HG02970 (cell line): ENCODE data around the gene ZNF346.

ENCODE experiments used
- ATAC-seq: cut with Tn5 transposase; IDR thresholded peaks from one replicate; pipeline ENCODE4 v1.9.1; 2021; ENCODE audit warnings: mild to moderate bottlenecking, moderate library complexity, moderate number of reproducible peaks; ENCODE audit not compliant: unreplicated experiment, low FRiP score

ZNF346 gene

GRCh38 chr5:177064500-177065277 lies 42.2 kb downstream of the ZNF346 start:
- no peak for ATAC-seq

GRCh38 chr5:177065491-177065890 lies 43.0 kb downstream of the ZNF346 start:
- ATAC-seq = no peak

- ATAC-seq = no peak
Measured at GRCh38 chr5:177066224-177066623, 43.7 kb downstream of the ZNF346 start.

GRCh38 chr5:177067503-177067902 lies 45.0 kb downstream of the ZNF346 start:
- no peak for ATAC-seq

- no peak for ATAC-seq
Measured at GRCh38 chr5:177070536-177071191, 48.2 kb downstream of the ZNF346 start.

- no peak for ATAC-seq
Measured at GRCh38 chr5:177071666-177072385, 49.3 kb downstream of the ZNF346 start.

GRCh38 chr5:177077335-177077734 lies 54.8 kb downstream of the ZNF346 start:
- no peak for ATAC-seq

DNA sequence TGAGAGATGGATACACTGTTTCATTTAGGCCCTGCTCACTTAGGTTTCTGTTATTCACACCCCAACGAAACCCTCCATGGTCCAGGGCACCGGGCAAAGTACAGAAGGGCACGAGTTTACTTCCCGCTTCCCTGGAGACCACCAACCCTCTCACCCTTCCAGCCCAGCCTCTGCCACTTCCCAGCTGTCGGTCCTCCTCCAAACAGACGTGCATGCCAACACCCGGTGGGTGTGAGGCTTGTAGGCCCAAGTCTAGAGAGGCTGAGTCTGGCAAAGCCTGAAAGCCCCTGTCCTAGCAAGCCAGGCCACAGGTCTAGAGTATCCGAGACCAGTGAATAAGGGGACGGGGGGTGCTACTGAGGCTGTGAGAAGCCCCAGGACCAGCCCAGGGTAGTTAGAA lies 57.1 kb downstream of the ZNF346 start:
- no peak for ATAC-seq

DNA sequence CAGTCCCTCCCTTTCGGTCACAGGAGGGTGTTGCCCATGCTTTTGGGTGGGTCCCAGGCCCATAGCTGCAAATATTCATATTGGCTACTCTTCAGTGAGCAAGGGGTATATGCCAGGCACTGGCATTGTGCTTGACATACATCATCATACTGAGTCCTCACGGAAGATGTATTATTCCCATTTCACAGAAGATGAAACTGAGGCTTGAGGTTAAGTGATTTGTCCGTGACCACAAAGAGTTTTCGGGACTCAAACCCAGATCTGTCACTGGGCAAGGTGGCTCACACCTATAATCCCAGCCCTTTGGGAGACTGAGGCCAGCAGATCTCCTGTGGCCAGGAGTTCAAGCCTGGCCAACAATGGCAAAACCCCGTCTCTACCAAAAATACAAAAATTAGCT lies 57.8 kb downstream of the ZNF346 start:
- ATAC-seq = no peak

DNA sequence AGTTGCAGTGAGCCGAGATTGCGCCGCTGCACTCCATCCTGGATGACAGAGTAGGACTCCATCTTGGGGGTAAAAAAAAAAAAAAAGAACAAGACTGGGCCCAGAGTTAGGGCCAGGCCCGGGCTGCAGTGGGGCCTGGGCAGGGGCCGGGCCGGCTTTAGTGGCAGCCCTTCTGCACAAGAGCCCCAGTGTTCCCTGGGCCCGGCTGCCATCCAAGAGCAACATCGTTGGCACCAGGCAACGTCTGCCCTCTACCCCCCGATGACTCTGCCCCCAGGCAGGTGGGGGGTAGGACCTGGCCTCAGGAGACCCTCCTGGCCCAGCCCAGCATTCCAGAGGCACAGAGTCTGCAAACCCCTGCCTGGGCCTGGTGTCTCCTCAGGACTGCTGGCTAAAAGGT lies 59.4 kb downstream of the ZNF346 start:
- no peak for ATAC-seq

DNA sequence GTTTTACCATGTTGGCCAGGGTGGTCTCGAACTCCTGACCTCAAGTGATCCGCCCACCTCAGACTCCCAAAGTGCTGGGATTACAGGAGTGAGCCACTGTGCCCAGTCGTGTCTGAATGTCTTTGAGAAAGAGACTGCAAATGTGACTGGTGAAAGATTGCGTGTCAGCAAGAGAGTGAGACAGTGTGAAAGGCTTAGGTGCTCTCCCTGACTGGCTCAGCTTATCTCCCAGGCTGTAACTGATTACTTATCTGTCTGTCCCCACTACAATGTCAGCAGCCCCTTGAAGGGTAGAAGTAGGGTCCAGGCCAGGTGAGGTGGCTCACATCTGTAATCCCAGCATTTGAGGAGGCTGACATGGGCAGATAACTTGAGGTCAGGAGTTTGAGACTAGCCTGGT lies 60.9 kb downstream of the ZNF346 start:
- no peak for ATAC-seq

- ATAC-seq = no peak
Measured at GRCh38 chr5:177084175-177084574, 61.7 kb downstream of the ZNF346 start.

GRCh38 chr5:177085985-177086653 lies 63.6 kb downstream of the ZNF346 start:
- ATAC-seq = no peak

DNA sequence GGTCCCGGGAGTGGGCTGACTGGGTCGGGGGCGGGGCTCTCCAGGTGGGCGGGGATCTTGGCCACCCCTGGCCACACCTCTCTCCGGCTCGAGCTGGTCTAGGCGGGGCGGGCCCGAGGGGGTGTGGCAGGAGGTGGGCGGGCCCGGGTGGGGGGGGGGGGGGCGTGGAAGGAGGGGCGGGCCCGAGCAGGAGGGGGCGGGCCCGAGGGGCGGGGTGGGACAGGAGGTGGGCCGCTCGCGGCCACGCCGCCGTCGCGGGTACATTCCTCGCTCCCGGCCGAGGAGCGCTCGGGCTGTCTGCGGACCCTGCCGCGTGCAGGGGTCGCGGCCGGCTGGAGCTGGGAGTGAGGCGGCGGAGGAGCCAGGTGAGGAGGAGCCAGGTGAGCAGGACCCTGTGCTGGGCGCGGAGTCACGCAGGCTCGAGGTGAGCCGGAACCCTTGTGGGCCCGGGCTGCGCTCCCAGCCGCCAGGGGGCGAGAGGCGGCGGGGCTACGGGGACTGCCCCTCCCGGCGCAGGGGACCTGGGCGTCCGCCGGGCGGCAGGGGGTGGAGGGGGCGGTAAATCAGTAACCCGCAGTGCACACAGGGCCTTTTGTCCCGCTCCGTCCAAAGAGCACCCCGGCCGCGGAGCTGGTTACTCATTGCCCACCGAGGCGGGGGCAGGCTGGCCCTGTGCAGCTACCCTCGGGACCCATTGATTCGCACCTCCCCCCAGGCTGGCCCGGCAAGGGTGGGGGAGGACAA lies 64.3 kb downstream of the ZNF346 start, which contains the start of gene FGFR4:
Gene FGFR4, plus strand, starts transcription at position 262 of the 744 bp plus-strand sequence. CDS start 2,688 bp downstream, outside the sequence.
- peak; percentile 63 for ATAC-seq

GRCh38 chr5:177087398-177088005 lies 65.0 kb downstream of the ZNF346 start:
- ATAC-seq = no peak

DNA sequence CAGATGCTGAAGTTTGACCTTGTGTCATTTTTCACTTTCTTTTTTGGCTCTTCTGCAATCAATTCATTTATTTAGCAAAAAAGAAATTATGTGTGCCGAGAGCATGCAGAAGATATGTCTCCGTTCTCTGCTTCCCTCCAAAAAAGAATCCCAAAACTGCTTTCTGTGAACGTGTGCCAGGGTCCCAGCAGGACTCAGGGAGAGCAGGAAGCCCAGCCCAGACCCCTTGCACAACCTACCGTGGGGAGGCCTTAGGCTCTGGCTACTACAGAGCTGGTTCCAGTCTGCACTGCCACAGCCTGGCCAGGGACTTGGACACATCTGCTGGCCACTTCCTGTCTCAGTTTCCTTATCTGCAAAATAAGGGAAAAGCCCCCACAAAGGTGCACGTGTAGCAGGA lies 66.6 kb downstream of the ZNF346 start:
- ATAC-seq = no peak

DNA sequence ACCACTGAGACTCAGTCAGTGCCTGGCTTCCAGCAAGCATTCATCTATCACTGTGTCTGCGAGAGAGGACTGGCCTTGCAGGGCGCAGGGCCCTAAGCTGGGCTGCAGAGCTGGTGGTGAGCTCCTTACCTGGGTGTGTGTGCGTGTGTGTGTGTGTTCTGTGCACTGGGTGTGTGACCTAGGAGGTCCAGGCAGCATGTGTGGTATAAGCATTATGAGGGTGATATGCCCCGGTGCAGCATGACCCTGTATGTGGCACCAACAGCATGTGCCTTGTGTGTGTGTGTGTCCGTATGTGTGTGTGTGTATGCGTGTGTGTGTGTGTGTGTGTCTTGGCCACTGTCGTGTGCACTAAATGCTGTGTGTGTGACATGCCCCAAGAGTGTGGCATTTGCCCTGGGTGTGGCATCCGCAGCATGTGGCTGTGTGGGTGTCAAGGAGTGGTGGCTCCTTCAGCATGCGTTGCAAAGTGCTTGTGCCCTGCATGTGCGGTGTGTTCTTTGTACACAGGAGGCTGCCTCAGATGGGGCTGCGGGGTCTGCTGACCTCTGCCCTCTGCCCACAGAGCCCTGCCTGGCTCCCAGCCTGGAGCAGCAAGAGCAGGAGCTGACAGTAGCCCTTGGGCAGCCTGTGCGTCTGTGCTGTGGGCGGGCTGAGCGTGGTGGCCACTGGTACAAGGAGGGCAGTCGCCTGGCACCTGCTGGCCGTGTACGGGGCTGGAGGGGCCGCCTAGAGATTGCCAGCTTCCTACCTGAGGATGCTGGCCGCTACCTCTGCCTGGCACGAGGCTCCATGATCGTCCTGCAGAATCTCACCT lies 67.5 kb downstream of the ZNF346 start:
- no peak for ATAC-seq

GRCh38 chr5:177090813-177091212 lies 68.3 kb downstream of the ZNF346 start:
- ATAC-seq = no peak

DNA sequence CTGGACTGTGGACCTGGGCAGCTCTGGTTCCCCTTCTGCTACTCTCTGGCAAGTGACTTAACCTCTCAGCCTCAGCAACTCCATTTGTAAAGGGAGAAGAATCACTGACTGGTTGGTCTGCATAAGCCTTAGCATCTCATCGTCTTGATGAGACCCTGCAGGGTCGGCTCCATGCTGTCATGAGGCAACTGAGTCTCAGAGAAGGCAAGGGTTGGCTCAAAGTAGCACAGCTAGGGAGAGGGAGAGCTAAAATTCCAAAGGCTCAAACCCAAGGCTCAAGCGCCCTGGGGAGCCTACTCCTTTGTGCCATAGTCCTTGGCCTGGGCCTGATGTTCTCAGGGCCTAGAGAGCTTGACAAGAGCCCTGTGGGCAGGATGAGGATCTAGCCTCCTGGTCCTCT lies 68.7 kb downstream of the ZNF346 start:
- no peak for ATAC-seq
